Heart right ventricle (tissue), 16 donors: ENCODE measurements around the gene TBK1. TPM values are rescaled to one million over a fixed set of nuclear protein-coding genes. Genes with fewer than 3 reads are reported as not detected.
"Not testable (repeated sequence)": the region's sequence is repeated elsewhere in the genome, so short reads cannot be mapped to it uniquely, and the experiment has no call there.

Source experiments
- ATAC-seq, 8 donors: fragments of 200-7000 bp; cut with Tn5 transposase; one replicate each; pipeline ENCODE4 v1.9.1; 2020; ENCODE audit warnings: mild to moderate bottlenecking in 8 of 8, moderate library complexity in 8 of 8, moderate number of reproducible peaks in 1 of 8
- DNase-seq, 2 donors: peaks; one replicate each; pipeline ENCODE4 v3.0.0-alpha.2; 2020
- H3K27ac ChIP-seq, 10 donors: fragments of 200-600 bp; sonication (generic) in 2 of 10; one replicate each; pipeline versions ENCODE4 v1.5.0 to v1.8.0; 2020 to 2022; ENCODE audit warnings: mild to moderate bottlenecking in 3 of 10
- H3K27me3 ChIP-seq, 7 donors: fragments of 200-600 bp; one replicate each; pipeline ENCODE4 v1.8.0; 2021 to 2022; ENCODE audit warnings: mild to moderate bottlenecking in 2 of 7
- H3K36me3 ChIP-seq, 9 donors: fragments of 200-600 bp; sonication (generic) in 1 of 9; one replicate each; pipeline versions ENCODE4 v1.5.0 to v1.8.0; 2020 to 2022; ENCODE audit warnings: mild to moderate bottlenecking in 2 of 9
- H3K4me1 ChIP-seq, 9 donors: fragments of 200-600 bp; sonication (generic) in 1 of 9; one replicate each; pipeline versions ENCODE4 v1.5.0 to v1.8.0; 2020 to 2022; ENCODE audit warnings: mild to moderate bottlenecking in 4 of 9
- H3K4me3 ChIP-seq, 10 donors: fragments of 200-600 bp; sonication (generic) in 2 of 10; one replicate each; pipeline versions ENCODE4 v1.5.0 to v1.8.0; 2020 to 2022; ENCODE audit warnings: mild to moderate bottlenecking in 7 of 10, moderate library complexity in 2 of 10
- H3K9me3 ChIP-seq, 11 donors: fragments of 200-600 bp in 10 of 11; sonication (generic) in 2 of 11; one replicate each; pipeline versions ENCODE4 v1.5.0 to v1.8.0; 2013 to 2022; ENCODE audit warnings: mild to moderate bottlenecking in 2 of 11, control low read depth in 1 of 11, moderate library complexity in 1 of 11
- WGBS, 2 donors: extraction: QIAGEN DNeasy Blood & Tissue Kit; methylation state at CpG; one replicate each; pipeline ENCODE4 v1.1.7; 2013; ENCODE audit warnings: inconsistent platforms in 1 of 2; 5-methylcytosine and 5-hydroxymethylcytosine counted together
- intact Hi-C, 10 donors: fragments of 100-400 bp; cut with DNase I; formaldehyde crosslinking; loops; one replicate each; pipeline versions ENCODE4 v1.11.1 to v1.14.2; 2022
- polyA plus RNA-seq, 2 donors: library from polyadenylated mRNA; stranded (reverse); fragments of 200-250 nt; gene quantifications; one replicate each; pipeline ENCODE4 v1.2.3, GENCODE V29; 2013
- total RNA-seq, 10 donors: library from RNA; stranded (reverse); fragmentation: NEBNext Ultra II Directional in 3 of 10; extraction: Animal tissue kit (Norgen Biotek cat#: 25700) in 3 of 10; gene quantifications; one replicate each; pipeline versions ENCODE4 v1.2.1 to v1.2.4, GENCODE V29; 2021 to 2023
- TF ChIP-seq, protein P1 (sequence below), 9 donors: fragments of 200-600 bp; sonication (generic) in 2 of 9; IDR thresholded peaks; one replicate each; pipeline versions ENCODE4 v1.5.0 to v1.8.0; 2021 to 2022; ENCODE audit warnings: antibody characterized with exemption in 9 of 9, mild to moderate bottlenecking in 5 of 9, moderate library complexity in 1 of 9
- donor health status: Arrhythmogenic right ventricular cardiomyopathy.
- donor health status: ischemic (EF 13 %, LVEDD 7.1; RV severe dilation, severe dysfunction).
- donor health status: healthy with polysubstance abuse.
- donor health status: DM: no; HTN: yes; CAD: no.
- donor health status: DM: no; HTN: no; CAD: no.
- donor health status: ischemic (EF 25% LVEDD 6.9; RV normal size, moderate dysfunction).
- donor health status: ischemic (EF 25% LVEDD 5.7; RV mildly dilated, moderate dysfunction).
- donor health status: healthy.
- donor health status: DM: yes; HTN: yes; CAD: no.
- donor health status: Ischemic cardiomyopathy.
- donor health status: ischemic (EF 35%, LVEDD 5.7; RV mildly dilated, moderate dysfunction).
- donor health status: nonischemic (EF 11% LVEDD 7.7; RV severe dilation, severe dysfunction).
- donor health status: DM: yes; HTN: yes; CAD: no.
- donor health status: PGD.
- donor health status: ischemic (EF 29% LVEDD 5.4; RV normal size, mild dysfunction).
- donor health status: nonischemic (EF 23%, LVEDD 6.1; RV moderate dilation, normal function).

The TBK1 gene
- total and polyA plus RNA-seq, 12 donors: 8.2 to 15.1 (median 10.5) TPM

DNA sequence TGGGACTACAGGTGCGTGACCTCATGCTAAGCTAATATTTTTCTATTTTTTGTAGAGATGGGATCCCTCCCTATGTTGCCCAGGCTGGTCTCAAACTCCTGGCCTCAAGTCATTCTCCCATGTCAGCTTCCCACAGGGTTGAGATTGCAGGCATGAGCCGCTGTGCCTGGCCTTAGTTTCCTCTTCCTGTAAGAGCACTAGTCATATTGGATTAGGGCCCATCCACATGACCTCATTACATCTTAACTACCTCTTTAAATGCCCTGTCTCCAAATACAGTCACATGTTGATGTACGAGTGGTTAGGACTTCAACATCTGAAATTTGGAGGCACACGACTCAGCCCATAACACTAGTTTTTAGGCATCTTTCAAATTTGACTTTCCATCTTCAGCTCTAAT lies 86.2 kb downstream of the TBK1 start:
- WGBS, 2 donors: 57 to 81% methylated on average over 4 of the region's 4 CpGs
- no peak overlapping the region for H3K27ac ChIP-seq
- ATAC-seq: no peak
- H3K4me1 ChIP-seq: no peaks in the 10 kb centered on the region
- no peaks in the 10 kb centered on the region for H3K36me3 ChIP-seq
- no peak for DNase-seq
- TF ChIP-seq, protein P1, sequence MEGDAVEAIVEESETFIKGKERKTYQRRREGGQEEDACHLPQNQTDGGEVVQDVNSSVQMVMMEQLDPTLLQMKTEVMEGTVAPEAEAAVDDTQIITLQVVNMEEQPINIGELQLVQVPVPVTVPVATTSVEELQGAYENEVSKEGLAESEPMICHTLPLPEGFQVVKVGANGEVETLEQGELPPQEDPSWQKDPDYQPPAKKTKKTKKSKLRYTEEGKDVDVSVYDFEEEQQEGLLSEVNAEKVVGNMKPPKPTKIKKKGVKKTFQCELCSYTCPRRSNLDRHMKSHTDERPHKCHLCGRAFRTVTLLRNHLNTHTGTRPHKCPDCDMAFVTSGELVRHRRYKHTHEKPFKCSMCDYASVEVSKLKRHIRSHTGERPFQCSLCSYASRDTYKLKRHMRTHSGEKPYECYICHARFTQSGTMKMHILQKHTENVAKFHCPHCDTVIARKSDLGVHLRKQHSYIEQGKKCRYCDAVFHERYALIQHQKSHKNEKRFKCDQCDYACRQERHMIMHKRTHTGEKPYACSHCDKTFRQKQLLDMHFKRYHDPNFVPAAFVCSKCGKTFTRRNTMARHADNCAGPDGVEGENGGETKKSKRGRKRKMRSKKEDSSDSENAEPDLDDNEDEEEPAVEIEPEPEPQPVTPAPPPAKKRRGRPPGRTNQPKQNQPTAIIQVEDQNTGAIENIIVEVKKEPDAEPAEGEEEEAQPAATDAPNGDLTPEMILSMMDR (IDR thresholded peaks at IDR 0.05): no peak
- H3K4me3 ChIP-seq: no peak overlapping the region
- no peaks in the 10 kb centered on the region for H3K9me3 ChIP-seq
- intact Hi-C loops: no loop called here
- peaks cover 0 to 28% (median 0%) of the 10 kb centered on the region in 7 donors for H3K27me3 ChIP-seq

DNA sequence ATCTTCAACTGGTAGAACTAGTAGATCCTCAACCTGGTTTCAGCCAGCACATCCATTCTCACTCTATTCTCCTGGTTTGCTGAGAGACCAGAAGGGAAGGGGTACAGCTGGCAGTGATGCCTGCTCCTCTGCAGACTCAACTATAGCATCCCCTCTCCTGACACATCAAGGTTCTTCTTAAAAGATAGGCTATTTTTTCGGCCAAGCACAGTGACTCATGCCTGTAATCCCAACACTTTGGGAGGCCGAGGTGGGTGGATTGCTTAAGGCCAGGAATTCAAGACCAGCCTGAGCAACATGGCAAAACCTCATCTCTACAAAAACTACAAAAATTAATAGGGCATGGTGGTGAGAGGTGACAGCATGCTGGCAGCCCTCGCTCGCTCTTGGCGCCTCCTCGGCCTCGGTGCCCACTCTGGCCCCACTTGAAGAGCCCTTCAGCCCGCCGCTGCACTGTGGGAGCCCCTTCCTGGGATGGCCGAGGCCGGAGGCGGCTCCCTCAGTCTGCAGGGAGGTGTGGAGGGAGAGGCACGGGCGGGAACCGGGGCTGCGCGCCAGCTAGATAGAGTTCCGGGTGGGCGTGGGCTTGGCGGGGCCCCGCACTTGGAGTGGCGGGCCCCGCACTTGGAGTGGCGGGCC lies 90.6 kb downstream of the TBK1 start:
- peaks cover 0 to 28% (median 0%) of the 10 kb centered on the region in 7 donors for H3K27me3 ChIP-seq
- intact Hi-C loops: loop anchor here in 1 of 10 donors (10.0 kb wide), 1 partner anchor 62 kb away; no protein-coding TSS in a partner anchor
- H3K36me3 ChIP-seq, H3K4me1 ChIP-seq, DNase-seq, ATAC-seq, H3K27ac ChIP-seq, H3K9me3 ChIP-seq: not testable (repeated sequence)
- H3K4me3 ChIP-seq: peak overlapping the region in 1 of 10 donors; percentile 14
- 77 to 89% methylated on average over 22 to 24 of the region's 24 CpGs for WGBS, 2 donors

DNA sequence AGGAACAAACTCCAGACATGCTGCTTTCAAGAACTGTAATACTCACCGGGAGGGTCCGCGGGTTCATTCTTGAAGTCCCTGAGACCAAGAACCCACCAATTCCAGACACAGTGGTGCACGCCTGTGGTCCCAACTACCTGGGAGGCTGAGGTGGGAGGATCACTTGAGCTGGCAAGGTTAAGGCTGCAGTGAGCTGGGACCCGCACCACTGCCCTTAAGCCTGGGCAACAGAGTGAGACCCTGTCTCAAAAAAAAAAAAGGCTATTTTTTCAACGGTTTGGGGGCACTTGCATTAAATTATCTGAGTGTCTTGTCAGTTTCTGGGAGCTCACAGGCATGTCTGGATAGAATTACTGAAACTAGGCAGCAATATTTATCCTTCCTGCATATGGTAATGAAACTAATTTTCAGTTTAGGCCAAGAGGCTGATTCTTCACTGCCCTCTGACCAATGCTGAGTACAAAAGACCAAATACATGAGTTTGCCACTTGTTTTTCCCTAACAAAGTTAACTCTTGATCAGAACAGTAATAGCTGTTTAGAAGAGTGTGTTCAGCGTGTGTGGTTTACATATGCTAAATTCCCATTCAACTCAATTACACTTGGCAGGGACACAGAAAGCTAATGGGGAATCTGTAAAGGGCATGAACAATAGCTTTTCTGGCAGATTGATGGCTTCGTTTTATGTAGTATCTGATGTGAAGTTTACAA lies 92.6 kb downstream of the TBK1 start:
- intact Hi-C loops: loop anchor here in 1 of 10 donors (10.0 kb wide), 1 partner anchor 60 kb away; no protein-coding TSS in a partner anchor
- no peak overlapping the region for H3K4me3 ChIP-seq
- DNase-seq: no peak
- H3K36me3 ChIP-seq: no peaks in the 10 kb centered on the region
- ATAC-seq: no peak
- H3K4me1 ChIP-seq: peaks cover 0 to 1% (median 0%) of the 10 kb centered on the region in 9 donors
- H3K27ac ChIP-seq: no peak overlapping the region
- WGBS, 2 donors: 77 to 87% methylated on average over 8 of the region's 8 CpGs
- H3K27me3 ChIP-seq: peaks cover 0 to 24% (median 0%) of the 10 kb centered on the region in 7 donors
- H3K9me3 ChIP-seq: peaks cover 0 to 4% (median 0%) of the 10 kb centered on the region in 11 donors
- TF ChIP-seq, protein P1 (IDR thresholded peaks at IDR 0.05): no peak

DNA sequence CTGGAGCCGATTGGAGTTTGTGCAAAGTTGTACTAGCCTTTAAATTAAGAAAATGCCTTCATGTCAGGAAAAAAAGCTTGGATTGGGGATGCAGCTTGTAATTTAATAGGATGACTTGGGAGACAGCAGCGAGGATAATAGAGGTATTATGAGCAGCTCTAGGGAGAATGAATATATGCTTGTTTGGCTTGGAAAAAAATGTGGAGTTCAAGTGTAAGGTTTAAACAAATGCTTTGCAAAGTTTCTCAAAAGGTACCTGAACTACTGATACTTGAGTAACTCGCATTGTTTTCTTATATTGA lies 93.1 kb downstream of the TBK1 start:
- TF ChIP-seq, protein P1 (IDR thresholded peaks at IDR 0.05): no peak
- no peaks in the 10 kb centered on the region for H3K36me3 ChIP-seq
- peaks cover 0 to 4% (median 0%) of the 10 kb centered on the region in 11 donors for H3K9me3 ChIP-seq
- DNase-seq: no peak
- H3K4me1 ChIP-seq: peaks cover 0 to 6% (median 4%) of the 10 kb centered on the region in 9 donors
- H3K27ac ChIP-seq: no peak overlapping the region
- WGBS, 2 donors: 81 to 87% methylated on average over 3 of the region's 3 CpGs
- intact Hi-C loops: loop anchor here in 1 of 10 donors (10.0 kb wide), 1 partner anchor 60 kb away; no protein-coding TSS in a partner anchor
- ATAC-seq: no peak
- H3K27me3 ChIP-seq: peaks cover 0 to 24% (median 0%) of the 10 kb centered on the region in 7 donors
- no peak overlapping the region for H3K4me3 ChIP-seq
